ENCODE measurements around the gene GOLPH3. TPM values are rescaled to one million over a fixed set of nuclear protein-coding genes. Genes with fewer than 3 reads are reported as not detected.

The GOLPH3 gene
- total and polyA plus RNA-seq, 2 of the 8 experiments (the other 6 are each of a cell fraction or from before 2014, with no cell fraction given): 53.7 to 93.6 TPM

- H3K9me3 ChIP-seq (ENCODE audit: insufficient read depth in 2 of 2, low read depth in 1 of 2, low read length in 1 of 2): peaks cover 5 to 6% of the 10 kb centered on the region in 2 experiments
- H3K18ac ChIP-seq (ENCODE audit: extremely low read depth, low read length): no peak overlapping the region
- no peaks in the 10 kb centered on the region for H3K4me1 ChIP-seq (replicated peaks in 1 of 4; ENCODE audit: control insufficient read depth in 3 of 4, insufficient read depth in 4 of 4, low read length in 3 of 4)
- no peak overlapping the region for H4K5ac ChIP-seq (ENCODE audit: insufficient read length, low read depth, low read length)
- H2AK5ac ChIP-seq (ENCODE audit: low read depth, low read length): no peak overlapping the region
- H3K9ac ChIP-seq (replicated peaks in 1 of 4; ENCODE audit: extremely low read depth in 1 of 4, low read depth in 3 of 4, low read length in 3 of 4): no peak overlapping the region
- no peaks in the 10 kb centered on the region; a peak in 1 of 4 replicates for H3K79me2 ChIP-seq (ENCODE audit: control insufficient read depth in 1 of 2, insufficient read depth in 2 of 2, low read length in 2 of 2)
- H3K23ac ChIP-seq (ENCODE audit: insufficient read length): no peak overlapping the region
- no peak overlapping the region for H2BK15ac ChIP-seq (ENCODE audit: low read length)
- FAIRE-seq (no peak), DNase-seq (ENCODE audit: low read depth in 1 of 2, low spot score in 2 of 2) (no peak)
- no peak overlapping the region for H3K14ac ChIP-seq (ENCODE audit: insufficient read length)
- no peak overlapping the region for H2BK5ac ChIP-seq (ENCODE audit: low read depth, low read length)
- H3K27me3 ChIP-seq (replicated peaks in 1 of 4; ENCODE audit: control insufficient read depth in 3 of 4, extremely low read depth in 1 of 4, insufficient read depth in 3 of 4, low read length in 3 of 4): no peaks in the 10 kb centered on the region
- no peak overlapping the region for H2AFZ ChIP-seq (ENCODE audit: low read length)
- 0 out of 2 replicates have a peak, but pooled peaks cover 2% of the 10 kb centered on the region for H3K79me1 ChIP-seq (ENCODE audit: low read depth, low read length)
- H2BK120ac ChIP-seq (replicated peaks; ENCODE audit: low read depth, low read length): no peak overlapping the region
- no peak overlapping the region for H3K27ac ChIP-seq (ENCODE audit: low read depth, low read length)
- no peak overlapping the region for H3K4me2 ChIP-seq (ENCODE audit: insufficient read depth in 1 of 2, low read depth in 2 of 2, low read length in 2 of 2)
- no peak overlapping the region for H2BK12ac ChIP-seq (ENCODE audit: low read depth, low read length)
- peaks cover 6 to 82% (median 35%) of the 10 kb centered on the region in 4 experiments for H3K36me3 ChIP-seq (ENCODE audit: control insufficient read depth in 2 of 4, insufficient read depth in 4 of 4, low read length in 3 of 4)
- CTCF ChIA-PET (ENCODE audit: partially characterized antibody): interaction anchor here (0.7 to 1.4 kb wide), 3 partner anchors 16 to 220 kb away, joined by 3 read pairs; no protein-coding TSS in a partner anchor
- POLR2A ChIA-PET (ENCODE audit: partially characterized antibody): no interaction called here
- H4K91ac ChIP-seq (replicated peaks; ENCODE audit: insufficient read length, low read length): no peak overlapping the region
- WGBS, 2 experiments (ENCODE audit: extremely low coverage in 1 of 2, insufficient coverage in 1 of 2, insufficient read length in 1 of 2, insufficient replicate concordance in 2 of 2, low coverage in 1 of 2, low lambda C conversion rate in 2 of 2, missing lambda C conversion rate in 1 of 2): 89% methylated on average over 10 of the region's 10 CpGs; no CpG with 5 or more reads in 1 of the 2 experiments
- no peak overlapping the region for H3K4me3 ChIP-seq (ENCODE audit: extremely low read depth in 1 of 4, insufficient read depth in 2 of 4, low read depth in 3 of 4, low read length in 4 of 4)
- H4K8ac ChIP-seq (ENCODE audit: extremely low read depth, insufficient read depth, low read length): no peak overlapping the region
- no peak for TF ChIP-seq GTF2F1 (IDR thresholded peaks at IDR 0.05; ENCODE audit: borderline replicate concordance, low read depth, low read length)
- no peak for TF ChIP-seq SP1 (IDR thresholded peaks at IDR 0.05; ENCODE audit: low read depth, low read length)
- no peak for TF ChIP-seq CHD1 (IDR thresholded peaks at IDR 0.05; ENCODE audit: low read depth, low read length)
- no peak for TF ChIP-seq RAD21 (IDR thresholded peaks at IDR 0.05 in 1 of 2, conservative IDR thresholded peaks at IDR 0.05 in 1 of 2; ENCODE audit: low read depth in 2 of 2, low read length in 2 of 2)
- TF ChIP-seq CEBPB (IDR thresholded peaks at IDR 0.05; ENCODE audit: low read depth, low read length): no peak
- no peak for TF ChIP-seq HDAC2 (IDR thresholded peaks at IDR 0.05; ENCODE audit: borderline replicate concordance in 1 of 2, low read depth in 2 of 2, low read length in 2 of 2)
- TF ChIP-seq RBBP5 (IDR thresholded peaks at IDR 0.05; ENCODE audit: borderline replicate concordance, low read depth, low read length): no peak
- no peak for TF ChIP-seq TAF1 (IDR thresholded peaks at IDR 0.05; ENCODE audit: low read depth, low read length)
- TF ChIP-seq RFX5 (IDR thresholded peaks at IDR 0.05; ENCODE audit: borderline replicate concordance, low read depth, low read length): no peak
- no peak for TF ChIP-seq RNF2 (IDR thresholded peaks at IDR 0.05; ENCODE audit: borderline replicate concordance, low read depth, low read length, missing control alignments, poor library complexity, severe bottlenecking)
- TF ChIP-seq E2F6 (IDR thresholded peaks at IDR 0.05): no peak
- no peak overlapping the region for H2BK20ac ChIP-seq (ENCODE audit: low read length)
- H3K56ac ChIP-seq (replicated peaks; ENCODE audit: insufficient read length, low read depth, low read length): no peak overlapping the region
- H4K20me1 ChIP-seq (replicated peaks in 1 of 2; ENCODE audit: control insufficient read depth in 1 of 2, insufficient read depth in 2 of 2, low read length in 2 of 2): peaks cover 5 to 7% of the 10 kb centered on the region in 2 experiments
- no peaks in the 10 kb centered on the region for H3K23me2 ChIP-seq (ENCODE audit: low read depth, low read length)
- H3K4ac ChIP-seq (replicated peaks; ENCODE audit: insufficient read length, low read depth, low read length): no peak overlapping the region
These were observed 64.9 kb downstream of the GOLPH3 start for GRCh38 chr5:32109236-32109635.

Measured in H1 (cell line).